HFFc6 (cell line): Measurements from ENCODE around the gene RGS8. TPM values are rescaled to one million over a fixed set of nuclear protein-coding genes. Genes with fewer than 3 reads are reported as not detected.

Experiments
- DNase-seq: peaks from one replicate; pipeline ENCODE4 v3.0.0-alpha.2; 2018
- H3K27ac Mint-ChIP-seq: 2 replicates; pipeline ENCODE4 v1.8.0; 2020; ENCODE audit warnings: mild to moderate bottlenecking, mixed read lengths
- H3K27me3 Mint-ChIP-seq: 2 replicates; pipeline ENCODE4 v1.8.0; 2021; ENCODE audit warnings: mild to moderate bottlenecking, moderate library complexity, mixed read lengths; ENCODE audit not compliant: insufficient read depth
- H3K36me3 Mint-ChIP-seq: 2 replicates; pipeline ENCODE4 v1.8.0; 2021; ENCODE audit warnings: low read depth, mixed read lengths
- H3K4me1 Mint-ChIP-seq: 2 replicates; pipeline ENCODE4 v1.8.0; 2020; ENCODE audit warnings: low read depth, mixed read lengths
- H3K4me3 Mint-ChIP-seq: 2 replicates; pipeline ENCODE4 v1.8.0; 2020; ENCODE audit warnings: mild to moderate bottlenecking, moderate library complexity, mixed read lengths
- H3K9me3 Mint-ChIP-seq: 2 replicates; pipeline ENCODE4 v1.8.0; 2020; ENCODE audit warnings: mild to moderate bottlenecking, mixed read lengths
- CTCF ChIP-seq: fragments of 200-600 bp; sonication (generic); IDR thresholded peaks from 2 replicates; pipeline ENCODE4 v1.5.0; 2021; ENCODE audit warnings: antibody characterized with exemption, mild to moderate bottlenecking
- total RNA-seq, 6 experiments: library from RNA; stranded (reverse); fragmentation: NEBNext Ultra II Directional; extraction: Animal tissue kit (Norgen Biotek cat#: 25700); gene quantifications; 2 replicates in 1 of 6; 3 replicates in 5 of 6; pipeline ENCODE4 v1.2.3, GENCODE V29; 2021

RGS8 gene
- total RNA-seq, 6 experiments from 2014 or later: not detected

GRCh38 chr1:182666706-182667105, 17.7 kb downstream of the RGS8 start:
- no peaks in the 10 kb centered on the region for H3K36me3 Mint-ChIP-seq
- no peak overlapping the region for H3K4me3 Mint-ChIP-seq
- TF ChIP-seq CTCF: no peak
- H3K27ac Mint-ChIP-seq: no peak overlapping the region
- peaks cover 11% of the 10 kb centered on the region for H3K27me3 Mint-ChIP-seq
- no peaks in the 10 kb centered on the region for H3K9me3 Mint-ChIP-seq
- H3K4me1 Mint-ChIP-seq: no peaks in the 10 kb centered on the region
- DNase-seq: no peak

- no peak for DNase-seq
- Mint-ChIP-seq H3K36me3 (no peaks in the 10 kb centered on the region), H3K4me3 (no peak overlapping the region), H3K4me1 (no peaks in the 10 kb centered on the region), H3K27ac (no peak overlapping the region), H3K27me3 (peaks cover 19% of the 10 kb centered on the region), H3K9me3 (no peaks in the 10 kb centered on the region)
- TF ChIP-seq CTCF: no peak
Measured at GRCh38 chr1:182664296-182664695, 20.1 kb downstream of the RGS8 start.

GRCh38 chr1:182662956-182663355, 21.4 kb downstream of the RGS8 start:
- TF ChIP-seq CTCF: no peak

GRCh38 chr1:182662121-182662890, 22.1 kb downstream of the RGS8 start:
- Mint-ChIP-seq H3K36me3 (no peaks in the 10 kb centered on the region), H3K27ac (no peak overlapping the region), H3K4me3 (no peak overlapping the region), H3K27me3 (peaks cover 21% of the 10 kb centered on the region), H3K4me1 (no peaks in the 10 kb centered on the region), H3K9me3 (no peaks in the 10 kb centered on the region)
- no peak for TF ChIP-seq CTCF
- DNase-seq: no peak

More at GRCh38 chr1:182662956-182663355, 21.4 kb downstream of the RGS8 start:
- H3K4me1 Mint-ChIP-seq: no peaks in the 10 kb centered on the region
- no peaks in the 10 kb centered on the region for H3K36me3 Mint-ChIP-seq
- no peak overlapping the region for H3K4me3 Mint-ChIP-seq
- H3K27me3 Mint-ChIP-seq: peaks cover 21% of the 10 kb centered on the region
- H3K27ac Mint-ChIP-seq: no peak overlapping the region
- no peak for DNase-seq
- H3K9me3 Mint-ChIP-seq: no peaks in the 10 kb centered on the region

- Mint-ChIP-seq H3K4me3 (no peak overlapping the region), H3K9me3 (no peaks in the 10 kb centered on the region), H3K27me3 (peaks cover 24% of the 10 kb centered on the region), H3K27ac (no peak overlapping the region), H3K36me3 (no peaks in the 10 kb centered on the region), H3K4me1 (no peaks in the 10 kb centered on the region)
- no peak for TF ChIP-seq CTCF
- DNase-seq: no peak
Measured at GRCh38 chr1:182658055-182658454, 26.3 kb downstream of the RGS8 start.
